NCI-H446 treated with DMSO at 0.1 percent for 48 hours (cell line): Measurements from ENCODE around the gene SIGLEC8.
"Not testable (repeated sequence)": the region's sequence is repeated elsewhere in the genome, so short reads cannot be mapped to it uniquely, and the experiment has no call there.

Experiments
- DNase-seq: peaks from one replicate; lab custom pipeline; 2025; lab: John Stamatoyannopoulos, UW

SIGLEC8 gene

DNA sequence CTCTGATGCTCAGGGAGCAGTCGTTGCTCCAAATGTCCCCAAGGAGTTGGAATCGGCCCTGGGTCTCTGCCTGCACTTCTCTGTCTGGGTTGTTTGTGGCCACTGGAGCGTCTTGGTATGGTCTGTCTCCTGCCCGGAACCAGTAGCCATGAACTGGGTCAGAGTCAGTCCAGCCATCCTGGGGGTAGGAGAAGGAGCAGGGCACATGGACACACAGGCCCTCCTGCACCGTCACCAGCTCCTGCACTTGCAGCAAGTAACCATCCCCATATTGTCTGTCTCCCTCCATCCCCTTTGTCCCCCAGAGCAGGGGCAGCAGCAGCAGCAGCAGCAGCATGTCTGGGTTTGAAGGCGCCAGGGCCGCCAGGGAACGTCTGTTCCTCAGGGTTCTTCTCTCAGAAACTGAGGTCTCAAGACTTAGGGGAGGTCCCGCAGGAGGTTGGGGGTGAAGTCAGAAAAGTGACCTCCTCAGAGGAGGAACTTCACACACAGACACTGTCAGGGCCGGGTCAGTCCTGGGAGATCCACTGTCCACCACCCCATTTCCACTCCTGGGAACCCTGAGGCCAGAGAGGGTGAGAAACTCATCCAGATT is at the start of gene SIGLEC8:
SIGLEC8 (minus strand) TSS at position 404 of the 595 bp plus-strand sequence; CDS start at position 337, 67 bp downstream.
- no peak for DNase-seq

- no peak for DNase-seq
These were observed 49.4 kb upstream of the SIGLEC8 start for GRCh38 chr19:51507640-51508058.

DNA sequence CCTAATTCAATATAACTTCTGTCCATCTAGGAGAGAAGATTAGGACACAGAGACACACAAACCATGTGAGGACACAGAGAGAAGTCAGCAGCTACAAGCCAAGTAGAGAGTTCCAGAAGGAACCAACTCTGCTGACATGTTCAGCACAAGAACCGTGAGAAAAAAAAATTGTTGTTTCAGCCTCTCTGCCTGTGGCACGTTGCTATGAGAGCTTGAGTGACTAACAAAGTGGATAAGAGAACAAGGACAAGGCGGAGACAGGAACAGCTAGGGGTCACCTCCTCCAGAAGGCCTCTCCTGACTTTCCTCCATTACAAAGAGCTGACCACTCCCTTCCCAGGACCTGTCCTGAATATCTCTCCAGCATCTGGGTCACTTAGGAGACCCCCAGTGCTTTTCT is 48.9 kb upstream of the SIGLEC8 start:
- no peak for DNase-seq

DNA sequence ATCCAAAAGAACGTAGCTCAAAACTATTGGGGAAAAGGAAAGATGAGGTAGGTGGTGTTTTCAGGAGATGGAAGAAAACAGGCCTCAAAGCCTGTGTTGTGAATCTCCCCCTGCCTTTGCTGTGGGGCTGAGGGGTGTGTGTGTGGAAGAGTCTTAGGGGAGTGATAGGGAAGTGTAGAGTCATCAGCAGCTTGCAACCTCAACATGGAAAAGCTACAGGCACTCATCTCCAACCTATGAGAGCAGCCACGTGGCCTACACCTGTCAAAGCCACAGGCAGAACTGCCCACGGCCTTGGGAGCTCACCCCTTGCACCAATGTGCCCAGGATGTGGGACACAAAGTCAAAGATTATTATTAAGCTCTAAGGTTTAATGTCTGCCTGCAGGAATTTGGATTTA is 47.6 kb upstream of the SIGLEC8 start:
- DNase-seq: no peak

DNA sequence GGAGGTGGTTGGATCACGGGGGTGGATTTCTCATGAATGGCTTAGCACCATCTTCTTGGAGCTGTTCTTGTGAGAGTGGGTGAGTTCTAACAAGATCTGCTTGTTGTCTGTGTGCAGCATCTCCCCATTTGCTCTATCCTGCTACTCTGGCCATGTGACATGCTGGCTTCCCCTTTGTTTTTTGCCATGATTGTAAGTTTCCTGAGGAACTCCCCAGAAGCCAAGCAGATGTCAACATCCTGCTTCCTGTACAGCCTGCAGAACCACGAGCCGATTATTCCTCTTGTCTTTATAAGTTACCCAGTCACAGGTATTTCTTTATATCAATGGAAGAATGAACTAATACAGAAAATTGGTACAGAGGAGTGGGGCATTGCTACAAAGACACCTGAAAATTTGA is 45.6 kb upstream of the SIGLEC8 start:
- no peak for DNase-seq

DNA sequence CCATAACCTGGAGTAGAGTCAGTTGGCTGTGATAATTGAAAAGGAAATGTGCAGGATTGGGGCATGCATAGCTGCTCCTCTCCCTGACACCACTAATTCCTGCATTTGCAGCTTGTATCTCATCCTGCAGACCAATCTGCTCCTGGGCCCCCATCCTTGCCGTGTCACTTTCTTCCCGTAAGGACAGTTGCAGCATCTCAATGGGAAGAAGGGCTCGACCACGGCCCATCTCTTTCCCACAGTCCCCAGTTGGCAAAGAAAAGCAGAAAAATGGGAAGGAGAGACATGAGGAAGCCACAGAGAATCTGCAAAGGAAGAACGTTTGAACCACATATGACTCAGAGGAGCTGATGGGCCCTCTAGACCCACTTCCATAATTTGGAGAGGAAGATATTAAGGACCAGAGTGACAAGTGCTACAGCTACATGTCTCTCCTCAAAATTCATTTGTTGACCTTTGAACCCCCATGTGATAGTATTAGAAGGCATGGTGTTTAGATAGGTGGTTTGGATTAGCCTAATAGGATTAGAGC is 45.1 kb upstream of the SIGLEC8 start:
- no peak for DNase-seq

- DNase-seq: no peak
These were observed 43.5 kb upstream of the SIGLEC8 start, which contains the start of gene SIGLEC12 for GRCh38 chr19:51501594-51502263. Gene SIGLEC12, minus strand, starts transcription at chr19:51501800. Its CDS starts 67 bp downstream, at chr19:51501733.

DNA sequence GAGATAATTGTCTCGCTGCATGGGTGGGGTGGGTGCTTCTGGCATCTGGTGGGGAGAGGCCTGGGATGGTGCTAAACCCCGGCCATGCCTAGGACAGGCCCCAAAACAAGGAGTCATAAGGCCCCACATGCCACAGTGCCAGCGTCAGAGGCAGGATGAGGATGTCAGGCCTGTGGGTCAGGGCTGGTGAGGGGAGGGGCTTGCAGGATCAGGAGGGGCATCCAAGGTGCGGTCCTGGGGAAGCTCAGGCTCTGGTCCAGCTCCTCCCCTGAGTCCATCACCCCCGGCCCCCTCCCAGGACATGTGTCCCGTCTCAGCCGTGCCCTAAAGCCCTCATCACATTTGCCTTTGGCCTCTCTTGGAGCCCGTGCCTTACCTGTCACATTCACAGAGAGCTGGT is 42.7 kb upstream of the SIGLEC8 start:
- DNase-seq: not testable (repeated sequence)

DNA sequence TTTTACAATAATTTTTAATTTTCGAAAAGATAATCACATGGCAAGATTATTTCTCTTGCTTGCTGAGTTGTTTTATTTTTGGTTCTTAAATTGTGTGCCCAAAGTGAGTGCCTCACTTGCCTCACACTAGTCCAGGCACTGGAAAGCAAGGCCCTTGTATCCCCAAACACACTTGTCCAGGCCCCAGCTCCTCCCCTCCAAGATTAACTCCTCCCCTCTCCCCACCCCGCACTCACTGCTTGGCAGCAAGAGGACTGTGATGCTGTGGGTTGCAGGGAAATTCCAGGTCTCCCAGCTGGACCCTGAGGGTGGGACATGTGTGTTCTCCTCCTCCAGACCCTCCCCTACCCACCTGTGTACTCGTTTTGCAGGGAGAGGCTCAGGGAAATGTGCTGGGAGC is 39.4 kb upstream of the SIGLEC8 start:
- DNase-seq: no peak

- DNase-seq: no peak
These were observed 35.5 kb upstream of the SIGLEC8 start for GRCh38 chr19:51493776-51494175.

DNA sequence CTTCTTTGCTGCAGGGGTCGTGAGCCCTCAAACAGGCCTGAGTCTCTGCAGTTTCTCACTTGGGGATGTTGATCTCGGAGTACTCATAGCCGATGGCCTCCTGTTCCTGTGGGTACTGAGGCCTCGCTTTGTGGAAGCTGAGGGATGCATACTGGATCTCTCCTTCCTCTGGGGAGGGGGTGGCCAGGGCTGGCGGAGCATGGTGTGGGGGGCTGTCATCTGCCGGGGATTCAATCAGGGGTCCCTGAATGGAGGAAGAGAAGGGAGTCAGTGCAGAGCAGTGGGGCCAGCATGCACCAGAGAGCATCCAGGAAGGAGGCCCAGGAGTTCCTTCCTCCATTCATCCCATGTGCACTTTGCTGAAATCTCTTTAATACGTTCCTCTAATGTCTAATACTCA is 33.3 kb upstream of the SIGLEC8 start:
- no peak for DNase-seq

DNA sequence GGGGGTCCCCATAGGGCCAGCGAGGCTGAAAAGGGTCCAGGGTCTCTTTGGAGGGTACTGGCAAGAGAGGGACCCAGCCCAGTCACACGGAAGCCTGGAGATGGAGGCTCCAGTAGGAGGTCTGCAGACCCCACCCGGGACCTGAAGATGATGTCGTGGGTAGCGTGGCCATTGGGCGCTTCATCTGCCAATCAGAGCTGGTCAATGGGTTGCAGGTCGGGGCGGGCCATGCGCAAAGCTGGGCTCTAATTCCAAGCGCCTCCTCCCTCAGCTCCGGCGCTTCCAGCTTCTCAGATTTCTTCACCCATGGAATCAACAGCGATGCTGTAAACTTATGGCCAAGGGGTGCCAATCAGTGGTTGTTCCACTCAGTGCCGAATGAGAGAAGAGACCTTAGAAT is 32.4 kb upstream of the SIGLEC8 start:
- DNase-seq: no peak

DNA sequence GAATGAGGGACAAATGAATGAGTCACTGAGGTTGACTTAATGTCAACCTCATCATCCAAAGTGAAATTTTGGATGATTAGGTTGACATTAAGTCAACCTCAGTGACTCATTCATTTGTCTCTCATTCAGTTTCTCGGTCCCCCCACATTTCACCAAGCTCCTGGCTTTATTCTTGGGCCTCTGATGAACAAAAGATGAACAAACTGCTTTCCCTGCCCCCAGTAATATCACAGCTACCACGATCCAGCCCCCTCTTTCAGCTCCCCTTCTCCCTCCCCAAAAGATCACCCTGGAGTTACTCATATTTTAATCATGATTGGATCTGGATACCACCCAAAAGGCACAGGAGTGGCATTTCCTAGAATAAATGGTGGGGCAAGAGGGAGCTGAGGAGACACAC is 30.9 kb upstream of the SIGLEC8 start:
- DNase-seq: no peak

DNA sequence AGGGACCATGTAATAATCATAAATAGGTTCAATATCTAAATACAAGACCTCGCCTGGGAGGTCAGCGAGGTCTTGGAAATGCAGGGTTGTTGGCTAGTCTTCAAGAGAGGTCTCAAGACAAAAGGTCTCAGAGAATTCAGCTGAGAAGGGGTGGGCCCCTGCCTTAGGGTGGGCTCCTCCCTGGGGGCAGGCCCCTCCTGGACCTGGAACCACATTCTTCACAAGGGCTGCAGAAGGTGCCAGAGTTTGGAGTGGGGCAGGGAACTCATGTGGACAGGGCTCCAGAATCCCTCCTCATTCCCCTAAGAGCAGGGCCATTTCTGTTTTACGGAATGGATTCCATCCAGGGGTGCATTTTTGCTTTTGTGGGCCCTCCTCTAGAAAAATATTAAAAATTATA is 30.2 kb upstream of the SIGLEC8 start:
- DNase-seq: no peak

DNA sequence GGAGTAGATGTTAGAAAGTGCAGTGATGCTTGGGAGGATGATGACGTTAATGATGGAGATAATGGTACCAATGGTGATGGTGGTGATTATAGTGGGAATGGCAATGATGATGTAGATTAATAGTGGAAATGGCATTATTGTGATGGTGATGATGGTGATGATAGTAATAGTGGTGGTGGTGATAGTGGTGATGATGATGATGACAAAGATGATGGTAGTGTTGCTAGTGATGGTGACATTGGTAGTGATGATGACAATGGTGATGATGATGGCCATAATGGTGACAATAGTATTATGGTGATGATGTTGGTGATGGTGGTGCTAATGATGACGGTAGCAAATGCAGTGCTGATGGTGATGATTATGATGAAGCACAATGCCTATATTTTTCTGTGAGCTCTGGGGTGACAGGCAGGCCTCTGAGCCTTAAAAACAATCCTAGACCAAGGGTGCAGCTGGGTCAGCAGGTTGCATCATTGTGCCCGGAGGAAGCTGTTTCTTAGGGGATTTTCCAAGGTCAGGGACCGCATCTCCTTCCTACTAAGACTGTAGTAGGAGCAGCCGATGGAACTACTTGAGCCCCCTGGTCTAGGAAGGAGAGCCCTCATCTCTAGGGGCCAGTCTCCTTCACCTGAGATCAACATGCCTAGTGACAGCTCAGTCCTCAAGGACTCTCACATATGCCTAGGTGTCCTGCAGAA is 27.9 kb upstream of the SIGLEC8 start:
- no peak for DNase-seq

DNA sequence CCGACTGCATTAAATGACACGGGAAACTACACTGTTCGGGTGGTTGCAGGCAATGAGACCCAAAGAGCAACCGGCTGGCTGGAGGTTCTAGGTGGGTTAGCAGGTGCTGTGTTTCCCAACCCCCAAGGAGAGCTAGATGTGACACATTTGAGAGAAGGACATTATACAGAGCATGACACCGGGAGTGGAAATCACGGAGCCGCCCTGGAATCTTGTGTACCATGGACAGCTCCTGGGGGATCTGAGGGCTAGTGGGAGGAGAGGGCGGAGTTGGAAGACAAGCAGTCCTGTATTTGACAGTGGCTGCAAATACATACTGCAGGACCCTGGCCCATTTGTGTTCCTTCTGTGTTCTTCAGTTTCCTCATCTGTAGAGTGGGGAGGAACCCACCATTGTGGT is 22.3 kb upstream of the SIGLEC8 start:
- DNase-seq: no peak

GRCh38 chr19:51479531-51480331 is 21.5 kb upstream of the SIGLEC8 start:
- DNase-seq: no peak

DNA sequence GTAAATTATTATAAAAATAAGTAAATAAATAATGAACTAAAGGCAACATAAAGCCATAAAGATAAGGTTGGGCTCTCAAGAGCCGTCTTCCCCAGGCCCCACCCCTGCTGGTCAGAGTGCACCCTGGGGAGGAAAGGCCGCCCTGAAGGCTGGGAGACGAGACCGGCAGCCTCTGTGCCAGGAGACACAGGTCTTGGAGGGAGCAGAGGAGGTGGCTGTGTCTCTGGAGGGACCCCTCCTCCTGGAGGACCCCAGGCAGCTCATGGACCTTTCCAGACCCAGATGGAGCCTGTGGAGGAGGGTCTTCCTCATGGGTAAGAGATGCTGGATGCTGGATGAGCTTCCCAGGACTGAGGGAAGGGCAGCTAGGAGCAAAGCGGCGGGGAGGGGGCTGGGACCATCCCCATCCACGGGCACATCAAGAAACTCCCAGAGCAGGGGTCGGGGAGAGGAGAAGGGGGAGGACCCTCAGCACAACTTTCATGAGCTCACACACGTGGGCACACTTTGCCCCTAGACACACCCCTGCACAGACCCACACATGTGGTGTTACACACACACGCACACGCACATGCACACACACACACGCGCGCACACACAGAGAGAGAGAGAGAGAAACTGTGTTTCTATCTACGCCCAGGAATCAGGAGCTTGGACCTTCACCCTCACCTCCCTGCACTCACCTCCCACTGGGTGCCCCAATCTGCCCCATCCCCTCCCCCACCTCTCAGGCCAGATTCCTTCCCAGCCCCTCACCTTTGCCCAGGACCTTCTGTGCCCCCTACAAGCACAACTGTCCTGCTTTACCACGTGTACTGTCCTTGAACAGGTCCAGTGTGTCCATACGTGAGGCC is 20.4 kb upstream of the SIGLEC8 start, which contains the start of gene CEACAM18:
CEACAM18 (plus strand) TSS at position 159 of the 854 bp plus-strand sequence.
- no peak for DNase-seq

GRCh38 chr19:51477344-51477743 is 19.1 kb upstream of the SIGLEC8 start:
- no peak for DNase-seq

DNA sequence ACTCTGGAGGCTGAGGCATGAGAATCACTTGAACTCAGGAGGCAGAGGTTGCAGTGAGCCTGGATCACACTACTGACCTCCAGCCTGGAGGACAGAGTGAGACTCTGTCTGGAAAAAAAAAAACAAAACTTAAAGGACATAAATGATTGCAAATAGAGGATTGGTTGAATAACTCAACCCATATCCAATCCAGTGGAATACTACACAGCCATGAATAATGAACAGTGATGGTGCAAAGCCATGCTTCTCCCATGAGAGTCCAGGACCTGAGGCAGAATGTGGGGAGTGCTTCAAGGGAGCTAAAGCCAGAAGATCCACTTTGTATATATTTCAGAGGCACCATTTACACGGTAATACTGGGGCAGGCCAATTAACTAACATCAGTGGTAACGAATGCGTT is 17.9 kb upstream of the SIGLEC8 start:
- DNase-seq: no peak
